Pons (tissue), 1 donor: ENCODE results near the gene PRKCSH.

Experiments used
- DNase-seq: peaks from one replicate; pipeline ENCODE4 v3.0.0-alpha.2; 2016; ENCODE audit warnings: low spot score

PRKCSH gene

DNA sequence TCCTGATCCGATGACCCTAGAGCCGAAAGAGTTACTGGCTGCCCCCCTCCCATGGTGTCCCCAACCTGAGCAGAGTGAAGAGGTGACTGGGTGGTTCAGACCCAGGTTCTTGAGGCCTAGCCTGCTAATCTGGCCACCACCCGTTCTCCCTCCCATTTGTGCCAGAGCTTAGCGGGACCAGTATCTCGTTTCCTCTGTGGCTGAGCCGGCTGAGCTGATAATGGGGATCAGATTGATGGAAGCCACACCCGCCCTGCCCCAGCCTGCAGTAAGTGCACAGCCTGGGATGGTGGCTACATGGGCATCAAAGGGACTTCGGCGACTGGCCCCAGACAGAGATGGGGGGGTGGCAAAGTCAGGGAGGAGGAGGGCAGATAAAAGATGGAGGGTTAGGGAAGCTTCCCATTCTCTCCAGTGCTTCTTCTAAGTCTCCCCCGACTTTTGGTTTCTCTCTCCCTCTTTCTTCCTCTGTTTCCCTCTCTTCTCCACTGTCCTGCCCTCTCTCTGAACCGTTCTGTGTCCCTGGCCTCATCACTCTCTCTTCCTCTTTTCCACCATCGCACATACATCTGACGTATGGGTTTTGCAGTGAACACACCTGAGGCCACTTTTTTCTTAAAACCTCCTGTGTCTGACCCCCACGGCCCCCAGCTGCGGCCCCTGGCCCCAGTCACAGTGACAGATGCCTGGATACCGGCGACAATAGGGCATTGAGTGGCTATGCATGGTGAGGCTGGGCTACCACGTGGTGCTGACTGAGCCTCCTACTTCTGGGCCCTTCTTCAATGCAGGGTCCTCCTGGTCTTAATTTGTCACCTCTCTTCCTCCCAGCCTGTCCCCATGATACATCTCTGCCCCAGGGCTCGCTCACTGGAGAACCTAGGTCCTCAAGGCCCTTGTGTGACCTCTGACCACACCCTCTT, 43.0 kb downstream of the PRKCSH start:
- DNase-seq: peak; percentile 70

DNA sequence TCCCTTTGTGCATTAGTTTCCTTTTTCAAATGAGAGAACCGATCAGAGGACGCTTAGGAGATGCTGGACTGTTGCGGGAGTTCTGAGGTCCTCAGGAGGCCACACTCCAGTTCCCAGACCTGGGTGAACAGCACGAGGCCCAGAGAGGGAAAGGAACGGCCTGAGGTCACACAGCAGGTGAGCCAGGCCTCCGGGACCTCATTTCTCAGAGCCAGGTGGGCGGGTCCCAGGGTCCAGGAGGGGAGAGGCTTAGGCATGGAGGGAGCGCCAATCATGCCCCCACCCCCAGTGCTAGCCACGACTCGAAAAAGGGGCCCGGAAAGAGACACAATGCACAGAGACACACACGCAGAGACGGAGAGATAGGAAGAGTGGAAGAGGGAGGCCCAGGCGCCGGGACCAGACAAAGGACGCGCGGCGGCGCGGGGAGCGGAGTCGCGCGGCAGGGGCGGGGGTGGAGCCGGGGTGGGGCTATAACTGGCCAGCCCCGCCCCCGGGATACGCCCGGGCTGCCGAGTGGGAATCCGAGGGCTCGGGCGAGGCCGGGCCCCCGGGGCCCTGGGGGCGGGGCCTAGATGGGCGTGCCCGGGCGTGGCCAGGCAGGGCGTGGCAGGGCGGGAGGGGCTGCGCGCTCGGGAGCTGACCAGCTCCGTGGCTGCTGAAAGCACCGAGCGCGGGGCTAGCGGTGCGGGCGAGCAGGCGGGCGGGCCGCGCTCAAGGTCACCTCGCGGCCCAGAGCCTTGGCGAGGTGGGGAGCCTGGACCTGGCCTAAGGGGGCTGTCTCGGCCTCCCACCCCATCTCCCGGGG, 43.9 kb downstream of the PRKCSH start:
- peak; percentile 85 for DNase-seq

DNA sequence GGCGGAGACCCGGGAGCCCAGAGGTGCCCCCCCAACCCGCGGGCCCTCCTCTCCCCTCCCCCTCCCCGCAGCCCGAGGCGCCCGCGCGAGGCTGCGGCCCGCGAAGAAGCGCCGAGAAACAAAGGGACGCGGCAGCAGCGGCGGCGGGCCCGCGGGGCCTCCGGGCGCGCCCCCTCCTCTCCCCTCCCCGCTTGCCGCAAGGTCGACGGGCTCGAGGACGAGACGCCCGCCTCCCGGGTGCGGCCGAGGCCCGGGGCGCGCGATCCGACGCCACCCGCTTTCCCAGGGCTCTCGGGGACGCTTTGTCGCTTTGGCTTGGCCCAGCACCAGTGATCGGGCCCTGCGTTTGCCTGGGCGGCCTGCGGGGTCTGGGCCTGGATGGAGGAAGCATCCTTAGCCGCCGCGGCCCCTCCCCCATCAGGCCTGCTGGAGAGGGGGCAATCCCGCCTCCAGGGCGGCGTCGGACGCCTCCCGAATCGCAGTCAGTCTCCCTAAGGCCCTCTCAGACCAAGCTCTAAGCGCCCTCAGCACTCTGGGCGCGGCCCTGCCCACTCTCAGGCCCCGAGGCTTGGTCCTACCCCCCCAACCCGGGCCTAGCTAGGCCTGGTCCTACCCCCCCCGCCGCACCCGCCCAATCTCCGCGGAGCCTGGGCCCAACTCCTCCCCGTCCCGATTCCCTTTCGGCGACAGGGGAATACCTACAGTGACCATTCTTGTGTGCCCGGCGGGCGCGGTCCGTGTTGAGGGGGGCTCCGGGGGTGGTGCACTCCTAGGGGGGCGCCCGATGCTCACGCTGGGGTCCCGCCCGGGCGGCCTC, 44.7 kb downstream of the PRKCSH start:
- peak; percentile 19 for DNase-seq

DNA sequence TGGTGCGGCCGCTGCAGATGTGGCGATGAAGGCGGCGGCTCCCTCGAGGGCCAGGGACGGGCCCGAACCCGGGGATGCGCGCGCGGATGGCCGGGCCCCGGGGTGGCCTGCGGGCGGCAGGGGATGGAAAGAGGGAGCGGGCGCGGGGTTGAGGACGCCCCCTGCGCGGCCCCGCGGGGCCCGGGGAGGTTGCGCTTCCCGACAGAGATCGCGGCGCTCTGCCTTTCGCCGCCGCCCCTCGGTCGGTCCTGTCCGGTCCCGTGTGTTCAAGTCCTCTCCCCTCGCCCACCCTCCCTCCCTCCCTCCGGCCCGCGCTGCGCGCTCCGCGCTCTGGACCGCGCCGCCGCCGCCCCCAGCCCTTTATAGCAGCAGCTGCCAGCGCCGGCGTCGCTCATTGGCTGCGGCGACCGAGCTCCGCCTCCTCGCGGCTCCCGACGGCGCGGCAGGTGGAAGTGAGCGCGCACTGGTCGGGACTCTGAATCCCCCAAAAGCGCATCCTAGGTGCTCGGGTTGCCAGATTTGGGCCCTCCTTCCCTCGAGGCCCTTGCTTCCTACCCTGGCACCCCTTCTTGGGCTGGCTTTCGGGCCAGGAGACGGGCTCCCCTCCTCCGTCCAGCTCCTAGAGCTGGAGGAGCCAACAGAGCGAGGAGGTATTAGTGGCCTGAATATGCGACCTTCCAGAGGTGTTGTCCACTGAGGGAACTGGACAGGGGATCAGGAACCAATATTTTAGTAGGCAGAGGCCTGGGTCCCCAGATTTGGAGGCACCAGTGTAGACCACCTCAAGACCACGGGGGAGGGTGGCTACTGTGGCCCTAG, 45.5 kb downstream of the PRKCSH start, which contains the start of gene ELAVL3:
TSS of gene ELAVL3 (minus strand) at position 332 of the 819 bp plus-strand sequence. CDS start 438 bp downstream, outside the sequence.
- peak; percentile 65 for DNase-seq

GRCh38 chr19:11481534-11482383, 46.3 kb downstream of the PRKCSH start:
- peak; percentile 98 for DNase-seq

GRCh38 chr19:11482384-11483050, 47.1 kb downstream of the PRKCSH start:
- peak; percentile 73 for DNase-seq

- DNase-seq: no peak
Measured at GRCh38 chr19:11483366-11484111, 48.1 kb downstream of the PRKCSH start.

- DNase-seq: no peak
Measured at GRCh38 chr19:11485245-11485837, 49.9 kb downstream of the PRKCSH start.

GRCh38 chr19:11486661-11487503, 51.4 kb downstream of the PRKCSH start:
- no peak for DNase-seq

- no peak for DNase-seq
Measured at GRCh38 chr19:11489378-11489777, 53.9 kb downstream of the PRKCSH start.

DNA sequence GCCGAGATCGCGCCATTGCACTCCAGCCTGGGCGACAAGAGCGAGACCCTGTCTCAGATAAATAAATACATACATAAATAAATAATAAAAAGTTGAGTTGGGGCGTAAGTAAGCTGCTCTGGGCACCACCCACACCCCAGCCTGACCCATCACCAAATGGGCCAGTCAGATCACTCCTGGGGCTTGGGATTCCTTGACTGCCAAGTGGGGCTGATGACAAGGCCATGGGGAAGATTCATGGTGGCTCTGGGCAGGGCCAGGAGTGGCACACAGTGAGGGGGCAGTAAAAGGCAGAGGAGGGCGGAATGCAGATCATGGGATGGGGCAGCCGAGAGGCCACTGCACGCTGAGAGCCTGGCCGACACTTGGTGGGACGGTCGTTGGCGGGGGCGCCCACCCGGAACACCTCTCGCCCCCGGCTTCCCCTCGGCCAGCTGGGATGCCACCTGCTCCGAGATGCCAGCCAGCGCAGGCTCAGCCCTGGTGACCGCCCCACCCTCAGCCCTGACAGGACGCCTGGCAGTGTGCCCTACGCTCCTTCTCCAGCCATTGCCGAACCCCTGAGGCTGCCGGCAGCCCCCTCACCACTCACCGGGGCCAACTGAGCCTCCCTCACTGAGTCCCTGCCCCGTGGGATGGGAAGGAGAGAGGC, 59.3 kb downstream of the PRKCSH start:
- no peak for DNase-seq

DNA sequence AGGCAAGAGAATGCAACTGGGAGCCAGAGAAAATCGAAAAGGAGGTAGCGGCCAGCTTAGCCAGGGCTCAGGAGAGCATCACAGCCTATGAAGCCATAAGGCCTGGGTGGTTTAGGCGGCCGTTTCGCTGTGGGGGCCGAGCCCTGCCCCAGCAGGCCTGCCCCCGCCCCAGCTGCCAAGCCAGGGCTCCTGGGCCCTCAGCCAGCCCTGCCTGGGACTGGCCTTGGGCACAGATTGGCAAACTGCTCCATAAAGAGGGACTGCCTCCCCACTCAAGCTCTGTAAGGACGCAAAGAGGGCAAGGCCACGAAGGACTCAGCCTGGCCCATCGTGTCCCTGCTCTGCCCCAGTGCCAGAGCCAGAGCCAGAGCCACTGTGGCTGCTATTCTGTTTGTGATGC, 60.0 kb downstream of the PRKCSH start:
- DNase-seq: peak; percentile 15

GRCh38 chr19:11495885-11496284, 60.5 kb downstream of the PRKCSH start:
- DNase-seq: no peak

- peak; percentile 31 for DNase-seq
Measured at GRCh38 chr19:11496391-11497163, 61.1 kb downstream of the PRKCSH start.

DNA sequence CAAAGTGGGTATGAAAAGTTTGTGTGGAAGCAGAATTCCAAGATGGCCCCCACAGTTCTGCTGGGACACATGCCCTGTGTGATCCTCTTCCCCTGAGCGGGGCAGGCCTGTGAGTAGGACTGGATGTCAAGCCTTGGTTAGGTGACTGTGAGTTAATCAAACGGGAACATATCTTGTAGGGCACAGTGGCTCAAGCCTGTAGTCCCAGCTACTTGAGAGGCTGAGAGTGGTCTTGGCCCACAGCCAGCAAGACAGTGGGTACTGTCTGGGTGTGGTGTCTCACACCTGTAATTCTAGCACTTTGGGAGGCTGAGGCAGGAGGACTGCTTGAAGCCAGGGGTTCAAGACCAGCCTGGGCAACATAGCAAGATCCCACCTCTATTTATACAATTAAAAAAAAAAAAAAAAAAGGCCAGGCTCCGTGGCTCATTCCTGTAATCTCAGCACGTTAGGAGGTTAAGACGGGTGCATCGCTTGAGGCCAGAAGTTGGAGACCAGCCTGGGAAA, 63.8 kb downstream of the PRKCSH start:
- no peak for DNase-seq

DNA sequence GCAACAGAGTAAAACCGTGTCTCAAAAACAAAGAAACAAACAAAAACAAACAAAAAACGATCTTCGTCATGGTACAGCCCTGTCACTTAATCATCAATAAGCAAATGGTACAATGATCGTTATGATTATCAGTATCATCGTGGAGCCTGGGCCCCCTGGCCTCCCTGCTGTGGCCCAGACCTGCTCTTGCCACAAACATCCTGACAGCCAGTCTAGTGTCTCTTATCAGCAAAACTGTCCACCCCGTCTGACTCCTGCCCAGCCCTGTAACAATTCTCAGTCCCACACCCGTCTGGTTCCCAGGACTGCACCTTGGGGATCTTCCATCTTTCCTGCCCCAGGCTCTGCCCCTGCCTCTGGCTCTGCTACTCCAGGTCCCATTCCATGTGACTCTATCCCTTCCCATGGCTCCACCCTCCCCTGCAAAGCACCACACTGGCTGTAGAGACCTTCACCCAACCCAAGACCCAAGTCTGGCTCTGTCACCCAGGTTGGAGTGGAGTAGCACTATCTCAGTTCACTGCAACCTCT, 64.5 kb downstream of the PRKCSH start:
- DNase-seq: no peak
